ENCODE data around the gene CCDC142. TPM values are rescaled to one million over a fixed set of nuclear protein-coding genes. Genes with fewer than 3 reads are reported as not detected.

Gene CCDC142
- total and polyA plus RNA-seq, 10 of the 15 experiments (the other 5 are each of a cell fraction or from before 2014, with no cell fraction given): 0.93 to 16.9 (median 9.0) TPM

DNA sequence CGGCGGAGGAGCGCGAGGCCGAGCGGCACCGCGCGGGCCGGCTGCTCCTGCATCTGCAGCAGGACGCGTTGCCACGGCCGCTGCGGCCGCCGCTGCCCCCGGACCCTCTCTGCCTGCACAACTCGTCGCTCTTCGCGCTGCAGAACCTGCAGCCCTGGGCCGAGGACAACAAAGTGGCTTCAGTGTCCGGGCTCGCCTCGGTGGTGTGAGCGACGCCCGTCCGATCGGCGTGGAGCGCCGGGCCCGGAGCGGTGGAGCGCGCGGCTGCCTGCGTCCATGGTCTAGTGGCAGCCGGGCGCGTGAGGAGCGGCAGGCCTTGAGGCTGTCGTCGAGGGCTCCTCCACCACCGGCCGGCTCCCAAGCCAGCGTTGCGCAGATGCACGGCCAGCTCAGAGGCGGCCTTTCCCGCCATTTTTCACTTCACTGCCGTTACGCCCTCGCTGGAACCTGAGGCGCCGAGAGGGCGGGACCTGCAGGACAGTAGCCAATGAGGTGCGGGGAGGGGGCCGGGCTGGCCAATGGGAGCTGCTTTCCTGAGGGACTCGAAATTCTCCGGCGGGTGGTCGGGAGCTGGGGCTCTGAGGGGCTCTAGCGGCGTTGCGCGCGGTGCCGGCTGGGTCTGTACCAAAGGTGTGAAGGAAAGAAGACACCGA lies 33.3 kb upstream of the CCDC142 start (continued):
- peak; percentile 14 for TF ChIP-seq SUZ12 (IDR thresholded peaks at IDR 0.05; ENCODE audit: unreplicated experiment)
- TF ChIP-seq, protein P1, sequence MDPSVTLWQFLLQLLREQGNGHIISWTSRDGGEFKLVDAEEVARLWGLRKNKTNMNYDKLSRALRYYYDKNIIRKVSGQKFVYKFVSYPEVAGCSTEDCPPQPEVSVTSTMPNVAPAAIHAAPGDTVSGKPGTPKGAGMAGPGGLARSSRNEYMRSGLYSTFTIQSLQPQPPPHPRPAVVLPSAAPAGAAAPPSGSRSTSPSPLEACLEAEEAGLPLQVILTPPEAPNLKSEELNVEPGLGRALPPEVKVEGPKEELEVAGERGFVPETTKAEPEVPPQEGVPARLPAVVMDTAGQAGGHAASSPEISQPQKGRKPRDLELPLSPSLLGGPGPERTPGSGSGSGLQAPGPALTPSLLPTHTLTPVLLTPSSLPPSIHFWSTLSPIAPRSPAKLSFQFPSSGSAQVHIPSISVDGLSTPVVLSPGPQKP (IDR thresholded peaks at IDR 0.05; ENCODE audit: low read depth, low read length): no peak
- TF ChIP-seq TCF7 (IDR thresholded peaks at IDR 0.05; ENCODE audit: borderline replicate concordance): no peak
- TF ChIP-seq, protein P2, sequence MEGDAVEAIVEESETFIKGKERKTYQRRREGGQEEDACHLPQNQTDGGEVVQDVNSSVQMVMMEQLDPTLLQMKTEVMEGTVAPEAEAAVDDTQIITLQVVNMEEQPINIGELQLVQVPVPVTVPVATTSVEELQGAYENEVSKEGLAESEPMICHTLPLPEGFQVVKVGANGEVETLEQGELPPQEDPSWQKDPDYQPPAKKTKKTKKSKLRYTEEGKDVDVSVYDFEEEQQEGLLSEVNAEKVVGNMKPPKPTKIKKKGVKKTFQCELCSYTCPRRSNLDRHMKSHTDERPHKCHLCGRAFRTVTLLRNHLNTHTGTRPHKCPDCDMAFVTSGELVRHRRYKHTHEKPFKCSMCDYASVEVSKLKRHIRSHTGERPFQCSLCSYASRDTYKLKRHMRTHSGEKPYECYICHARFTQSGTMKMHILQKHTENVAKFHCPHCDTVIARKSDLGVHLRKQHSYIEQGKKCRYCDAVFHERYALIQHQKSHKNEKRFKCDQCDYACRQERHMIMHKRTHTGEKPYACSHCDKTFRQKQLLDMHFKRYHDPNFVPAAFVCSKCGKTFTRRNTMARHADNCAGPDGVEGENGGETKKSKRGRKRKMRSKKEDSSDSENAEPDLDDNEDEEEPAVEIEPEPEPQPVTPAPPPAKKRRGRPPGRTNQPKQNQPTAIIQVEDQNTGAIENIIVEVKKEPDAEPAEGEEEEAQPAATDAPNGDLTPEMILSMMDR (IDR thresholded peaks at IDR 0.05 in 2 of 3, conservative IDR thresholded peaks at IDR 0.05 in 1 of 3; ENCODE audit: control insufficient read depth in 2 of 3, extremely low read depth in 1 of 3, insufficient read depth in 1 of 3, low read depth in 3 of 3, low read length in 3 of 3): no peak
- TF ChIP-seq, protein P3, sequence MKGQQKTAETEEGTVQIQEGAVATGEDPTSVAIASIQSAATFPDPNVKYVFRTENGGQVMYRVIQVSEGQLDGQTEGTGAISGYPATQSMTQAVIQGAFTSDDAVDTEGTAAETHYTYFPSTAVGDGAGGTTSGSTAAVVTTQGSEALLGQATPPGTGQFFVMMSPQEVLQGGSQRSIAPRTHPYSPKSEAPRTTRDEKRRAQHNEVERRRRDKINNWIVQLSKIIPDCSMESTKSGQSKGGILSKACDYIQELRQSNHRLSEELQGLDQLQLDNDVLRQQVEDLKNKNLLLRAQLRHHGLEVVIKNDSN (IDR thresholded peaks at IDR 0.05; ENCODE audit: borderline replicate concordance, extremely low read length, insufficient read depth, low read depth, low read length): no peak
- no peak for TF ChIP-seq SUPT20H (IDR thresholded peaks at IDR 0.05; ENCODE audit: borderline replicate concordance, control insufficient read depth, low read depth, low read length)
- no peak for TF ChIP-seq POLR2AphosphoS5 (IDR thresholded peaks at IDR 0.05; ENCODE audit: low read length)
- TF ChIP-seq SIN3A (IDR thresholded peaks at IDR 0.05; ENCODE audit: low read depth, low read length): no peak
- no peak for TF ChIP-seq SRF (IDR thresholded peaks at IDR 0.05; ENCODE audit: low read depth in 2 of 2, low read length in 2 of 2)
- TF ChIP-seq, protein P4, sequence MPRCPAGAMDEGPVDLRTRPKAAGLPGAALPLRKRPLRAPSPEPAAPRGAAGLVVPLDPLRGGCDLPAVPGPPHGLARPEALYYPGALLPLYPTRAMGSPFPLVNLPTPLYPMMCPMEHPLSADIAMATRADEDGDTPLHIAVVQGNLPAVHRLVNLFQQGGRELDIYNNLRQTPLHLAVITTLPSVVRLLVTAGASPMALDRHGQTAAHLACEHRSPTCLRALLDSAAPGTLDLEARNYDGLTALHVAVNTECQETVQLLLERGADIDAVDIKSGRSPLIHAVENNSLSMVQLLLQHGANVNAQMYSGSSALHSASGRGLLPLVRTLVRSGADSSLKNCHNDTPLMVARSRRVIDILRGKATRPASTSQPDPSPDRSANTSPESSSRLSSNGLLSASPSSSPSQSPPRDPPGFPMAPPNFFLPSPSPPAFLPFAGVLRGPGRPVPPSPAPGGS (IDR thresholded peaks at IDR 0.05; ENCODE audit: borderline replicate concordance, insufficient read depth, low read depth, low read length, poor library complexity, severe bottlenecking): no peak
- TF ChIP-seq ZNF207 (IDR thresholded peaks at IDR 0.05; ENCODE audit: borderline replicate concordance): no peak
- no peak for TF ChIP-seq ZNF274 (IDR thresholded peaks at IDR 0.05; ENCODE audit: insufficient read depth, insufficient read length)

All from GM12878 (cell line).